Pancreas (tissue), 10 donors: ENCODE measurements around the gene SLC35F1. TPM values are rescaled to one million over a fixed set of nuclear protein-coding genes. Genes with fewer than 3 reads are reported as not detected.
"Not testable (repeated sequence)": the region's sequence is repeated elsewhere in the genome, so short reads cannot be mapped to it uniquely, and the experiment has no call there.

Source experiments
- ATAC-seq, 4 donors: fragments of 200-7000 bp; cut with Tn5 transposase; one replicate each; pipeline versions ENCODE4 v1.8.0 to v1.9.1; 2020; ENCODE audit warnings: mild to moderate bottlenecking in 4 of 4, moderate library complexity in 4 of 4
- DNase-seq, 6 donors: peaks; one replicate each; pipeline ENCODE4 v3.0.0-alpha.2; 2020
- FAIRE-seq: peaks from 2 replicates; lab custom pipeline; 2012; peaks lifted over from hg19 to GRCh38; lab: Jason Lieb, UNC
- H3K27ac ChIP-seq, 4 donors: fragments of 200-600 bp; sonication (generic); 1 replicate in 3 of 4; 2 replicates in 1 of 4; pipeline versions ENCODE4 v1.5.0 to v1.8.0; 2020
- H3K27me3 ChIP-seq, 4 donors: fragments of 200-600 bp; one replicate each; pipeline ENCODE4 v1.8.0; 2021
- H3K36me3 ChIP-seq, 3 donors: fragments of 200-600 bp; sonication (generic) in 1 of 3; one replicate each; pipeline versions ENCODE4 v1.5.0 to v1.8.0; 2020 to 2021
- H3K4me1 ChIP-seq, 3 donors: fragments of 200-600 bp; one replicate each; pipeline ENCODE4 v1.8.0; 2021
- H3K4me3 ChIP-seq, 4 donors: fragments of 200-600 bp; sonication (generic) in 2 of 4; one replicate each; pipeline versions ENCODE4 v1.5.0 to v1.8.0; 2020 to 2021
- H3K9me3 ChIP-seq, 4 donors: fragments of 200-600 bp; one replicate each; pipeline ENCODE4 v1.8.0; 2021
- WGBS, 2 donors: extraction: QIAGEN DNeasy Blood & Tissue Kit; methylation state at CpG; one replicate each; pipeline ENCODE4 v1.1.7; 2013; 5-methylcytosine and 5-hydroxymethylcytosine counted together
- intact Hi-C, 3 donors: fragments of 100-400 bp; cut with DNase I; formaldehyde crosslinking; loops; one replicate each; pipeline versions ENCODE4 v1.11.1 to v1.14.2; 2022
- polyA plus RNA-seq, 2 donors: library from polyadenylated mRNA; stranded (reverse); fragments of 200-250 nt; gene quantifications; one replicate each; pipeline ENCODE4 v1.2.3, GENCODE V29; 2013
- total RNA-seq, 6 donors: library from RNA; stranded (reverse); fragmentation: NEBNext Ultra II Directional in 4 of 6; extraction: Animal tissue kit (Norgen Biotek cat#: 25700) in 4 of 6; gene quantifications; one replicate each; pipeline versions ENCODE4 v1.2.1 to v1.2.4, GENCODE V29; 2021 to 2023
- TF ChIP-seq, protein P1 (sequence below), 4 donors: fragments of 200-600 bp; sonication (generic) in 3 of 4; IDR thresholded peaks; one replicate each; pipeline versions ENCODE4 v1.5.0 to v1.8.0; 2021; ENCODE audit warnings: antibody characterized with exemption in 4 of 4
- donor health status: healthy with polysubstance abuse.
- donor health status: DM: no; HTN: no; CAD: no; lungs with moderate emphysema.
- donor health status: DM: no; HTN: no; CAD: no.
- donor health status: control.
- donor health status: control.
- donor health status: Bipolar disorder and iron deficiency.
- donor health status: DM: yes; HTN: yes; CAD: no.
- donor health status: DM: no; HTN: no; CAD: no.
- donor health status: DM: no; HTN: no; CAD: no.
- donor health status: DM: yes; HTN: yes; CAD: no.

The SLC35F1 gene
- total and polyA plus RNA-seq, 8 donors: 0.14 to 2.1 (median 0.29) TPM

GRCh38 chr6:118029967-118030366, 122.9 kb downstream of the SLC35F1 start:
- Histone ChIP-seq H3K27me3 (no peaks in the 10 kb centered on the region), H3K9me3 (no peaks in the 10 kb centered on the region), H3K27ac (no peak overlapping the region), H3K36me3 (no peaks in the 10 kb centered on the region), H3K4me1 (no peaks in the 10 kb centered on the region), H3K4me3 (no peak overlapping the region)
- ATAC-seq: no peak
- intact Hi-C loops: no loop called here
- WGBS, 2 donors: 52 to 60% methylated on average over 4 of the region's 4 CpGs
- DNase-seq: no peak
- TF ChIP-seq, protein P1, sequence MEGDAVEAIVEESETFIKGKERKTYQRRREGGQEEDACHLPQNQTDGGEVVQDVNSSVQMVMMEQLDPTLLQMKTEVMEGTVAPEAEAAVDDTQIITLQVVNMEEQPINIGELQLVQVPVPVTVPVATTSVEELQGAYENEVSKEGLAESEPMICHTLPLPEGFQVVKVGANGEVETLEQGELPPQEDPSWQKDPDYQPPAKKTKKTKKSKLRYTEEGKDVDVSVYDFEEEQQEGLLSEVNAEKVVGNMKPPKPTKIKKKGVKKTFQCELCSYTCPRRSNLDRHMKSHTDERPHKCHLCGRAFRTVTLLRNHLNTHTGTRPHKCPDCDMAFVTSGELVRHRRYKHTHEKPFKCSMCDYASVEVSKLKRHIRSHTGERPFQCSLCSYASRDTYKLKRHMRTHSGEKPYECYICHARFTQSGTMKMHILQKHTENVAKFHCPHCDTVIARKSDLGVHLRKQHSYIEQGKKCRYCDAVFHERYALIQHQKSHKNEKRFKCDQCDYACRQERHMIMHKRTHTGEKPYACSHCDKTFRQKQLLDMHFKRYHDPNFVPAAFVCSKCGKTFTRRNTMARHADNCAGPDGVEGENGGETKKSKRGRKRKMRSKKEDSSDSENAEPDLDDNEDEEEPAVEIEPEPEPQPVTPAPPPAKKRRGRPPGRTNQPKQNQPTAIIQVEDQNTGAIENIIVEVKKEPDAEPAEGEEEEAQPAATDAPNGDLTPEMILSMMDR (IDR thresholded peaks at IDR 0.05): no peak
- no peak for FAIRE-seq

GRCh38 chr6:118037479-118037878, 130.4 kb downstream of the SLC35F1 start:
- intact Hi-C loops, H3K27ac ChIP-seq, H3K4me1 ChIP-seq, DNase-seq, H3K27me3 ChIP-seq, H3K9me3 ChIP-seq, H3K36me3 ChIP-seq, FAIRE-seq, H3K4me3 ChIP-seq, ATAC-seq: not testable (repeated sequence)
- 56 to 84% methylated on average over 3 of the region's 3 CpGs for WGBS, 2 donors

GRCh38 chr6:118042855-118043254, 135.8 kb downstream of the SLC35F1 start:
- DNase-seq: no peak
- H3K27ac ChIP-seq: no peak overlapping the region
- no peaks in the 10 kb centered on the region for H3K36me3 ChIP-seq
- no peak overlapping the region for H3K4me3 ChIP-seq
- H3K27me3 ChIP-seq: no peaks in the 10 kb centered on the region
- FAIRE-seq: no peak
- TF ChIP-seq, protein P1 (IDR thresholded peaks at IDR 0.05): no peak
- no peaks in the 10 kb centered on the region for H3K4me1 ChIP-seq
- 67 to 74% methylated on average over 4 of the region's 4 CpGs for WGBS, 2 donors
- no peaks in the 10 kb centered on the region for H3K9me3 ChIP-seq
- no peak for ATAC-seq
- intact Hi-C loops: no loop called here

- intact Hi-C loops: no loop called here
Measured at GRCh38 chr6:118044275-118044674, 137.2 kb downstream of the SLC35F1 start.

DNA sequence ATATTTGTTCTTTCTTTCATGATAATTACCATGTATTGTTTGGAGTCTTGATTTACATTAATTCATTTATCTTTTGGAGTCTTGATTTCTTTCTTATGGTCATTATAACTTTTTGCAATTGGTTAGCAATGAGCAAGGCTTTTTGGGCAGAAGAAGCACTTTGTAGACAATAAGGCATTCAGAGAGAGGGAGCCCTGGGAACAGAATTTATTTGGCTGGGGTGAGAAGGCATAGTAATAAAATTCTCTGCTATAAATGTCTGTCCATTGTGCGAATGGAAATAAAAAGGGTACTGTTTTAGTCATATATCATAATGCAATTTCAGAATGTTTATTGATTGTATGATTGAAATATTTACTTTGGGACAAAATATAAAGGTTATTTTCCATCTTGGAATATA, 147.0 kb downstream of the SLC35F1 start:
- no peaks in the 10 kb centered on the region for H3K9me3 ChIP-seq
- no peak for ATAC-seq
- intact Hi-C loops: no loop called here
- no peaks in the 10 kb centered on the region for H3K27me3 ChIP-seq
- WGBS, 2 donors: 34 to 49% methylated on average over 1 of the region's 1 CpG
- no peak overlapping the region for H3K27ac ChIP-seq
- DNase-seq: no peak
- TF ChIP-seq, protein P1 (IDR thresholded peaks at IDR 0.05): no peak
- H3K36me3 ChIP-seq: no peaks in the 10 kb centered on the region
- H3K4me3 ChIP-seq: no peak overlapping the region
- FAIRE-seq: no peak
- no peaks in the 10 kb centered on the region for H3K4me1 ChIP-seq

More at GRCh38 chr6:118044275-118044674, 137.2 kb downstream of the SLC35F1 start:
- no peaks in the 10 kb centered on the region for H3K36me3 ChIP-seq
- H3K4me3 ChIP-seq: no peak overlapping the region
- no peak for ATAC-seq
- no peak for DNase-seq
- no peaks in the 10 kb centered on the region for H3K4me1 ChIP-seq
- FAIRE-seq: no peak
- no peaks in the 10 kb centered on the region for H3K27me3 ChIP-seq
- WGBS, 2 donors: 29 to 38% methylated on average over 2 of the region's 2 CpGs
- H3K9me3 ChIP-seq: no peaks in the 10 kb centered on the region
- TF ChIP-seq, protein P1 (IDR thresholded peaks at IDR 0.05): no peak
- H3K27ac ChIP-seq: no peak overlapping the region
